HCT116 (cell line): ENCODE data around the gene PBX2.

ENCODE experiments used
- CEBPB ChIP-seq: IDR thresholded peaks from 2 replicates; pipeline ENCODE4 v1.6.1; 2012; ENCODE audit warnings: low read depth
- EZH2 ChIP-seq: fragments of 200-600 bp; sonication (generic); IDR thresholded peaks from 2 replicates; pipeline ENCODE4 v1.6.1; 2017; ENCODE audit warnings: antibody characterized with exemption, mixed run types
- EZH2phosphoT487 ChIP-seq: fragments of 200-600 bp; IDR thresholded peaks from 2 replicates; pipeline ENCODE4 v1.6.1; 2018; ENCODE audit warnings: antibody characterized with exemption, borderline replicate concordance
- JUND ChIP-seq: IDR thresholded peaks from 2 replicates; pipeline ENCODE4 v1.6.1; 2012
- POLR2A ChIP-seq: IDR thresholded peaks from 2 replicates; pipeline ENCODE4 v1.7.0; 2011; ENCODE audit warnings: borderline replicate concordance; ENCODE audit not compliant: insufficient read depth, insufficient read length; ENCODE audit errors: extremely low read depth
- POLR2AphosphoS5 ChIP-seq: IDR thresholded peaks from 2 replicates; pipeline ENCODE4 v1.6.1; 2011; ENCODE audit warnings: mild to moderate bottlenecking, low read depth, low read length, moderate library complexity
- TF ChIP-seq, protein P1 (sequence below), 3 experiments: fragments of 200-600 bp in 1 of 3; sonication (generic) in 1 of 3; IDR thresholded peaks in 2 of 3; conservative IDR thresholded peaks in 1 of 3; 2 replicates each; pipeline ENCODE4 v1.5.1; 2012 to 2017; ENCODE audit warnings: low read depth in 2 of 3, low read length in 2 of 3, antibody characterized with exemption in 1 of 3, borderline replicate concordance in 1 of 3, control low read depth in 1 of 3, mild to moderate bottlenecking in 1 of 3, mixed read lengths in 1 of 3, mixed run types in 1 of 3, moderate library complexity in 1 of 3; ENCODE audit not compliant: insufficient read depth in 1 of 3

DNA sequence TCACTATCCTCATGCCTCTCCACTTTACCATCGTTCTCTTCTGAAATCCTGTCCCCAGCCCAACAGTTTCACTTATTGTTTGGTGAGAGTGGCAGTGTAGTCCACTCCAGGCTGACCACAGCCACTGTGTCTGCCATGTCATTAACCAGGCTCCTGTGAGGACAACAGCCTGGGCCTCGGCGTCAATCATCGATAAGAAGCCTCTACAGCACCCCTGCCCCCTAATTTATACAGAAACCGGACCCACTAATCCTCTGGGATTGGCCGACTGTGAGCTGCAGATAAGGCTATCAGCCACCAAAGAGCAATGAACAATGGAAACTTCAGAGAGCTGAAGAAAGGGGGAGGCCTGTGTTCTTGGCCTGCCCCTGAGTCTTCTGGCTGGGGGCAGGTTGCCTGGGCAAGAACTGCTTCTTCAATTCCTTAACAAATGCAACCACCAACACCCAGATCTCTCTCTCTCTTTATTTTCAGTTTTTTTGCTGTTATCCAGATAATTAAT, 22.2 kb downstream of the PBX2 start:
- TF ChIP-seq JUND (no peak), POLR2A (no peak), CEBPB (no peak), POLR2AphosphoS5 (no peak), EZH2 (no peak), EZH2phosphoT487 (no peak)
- TF ChIP-seq, protein P1, sequence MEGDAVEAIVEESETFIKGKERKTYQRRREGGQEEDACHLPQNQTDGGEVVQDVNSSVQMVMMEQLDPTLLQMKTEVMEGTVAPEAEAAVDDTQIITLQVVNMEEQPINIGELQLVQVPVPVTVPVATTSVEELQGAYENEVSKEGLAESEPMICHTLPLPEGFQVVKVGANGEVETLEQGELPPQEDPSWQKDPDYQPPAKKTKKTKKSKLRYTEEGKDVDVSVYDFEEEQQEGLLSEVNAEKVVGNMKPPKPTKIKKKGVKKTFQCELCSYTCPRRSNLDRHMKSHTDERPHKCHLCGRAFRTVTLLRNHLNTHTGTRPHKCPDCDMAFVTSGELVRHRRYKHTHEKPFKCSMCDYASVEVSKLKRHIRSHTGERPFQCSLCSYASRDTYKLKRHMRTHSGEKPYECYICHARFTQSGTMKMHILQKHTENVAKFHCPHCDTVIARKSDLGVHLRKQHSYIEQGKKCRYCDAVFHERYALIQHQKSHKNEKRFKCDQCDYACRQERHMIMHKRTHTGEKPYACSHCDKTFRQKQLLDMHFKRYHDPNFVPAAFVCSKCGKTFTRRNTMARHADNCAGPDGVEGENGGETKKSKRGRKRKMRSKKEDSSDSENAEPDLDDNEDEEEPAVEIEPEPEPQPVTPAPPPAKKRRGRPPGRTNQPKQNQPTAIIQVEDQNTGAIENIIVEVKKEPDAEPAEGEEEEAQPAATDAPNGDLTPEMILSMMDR (IDR thresholded peaks at IDR 0.05 in 2 of 3, conservative IDR thresholded peaks at IDR 0.05 in 1 of 3; ENCODE audit: borderline replicate concordance in 1 of 3, insufficient read depth in 1 of 3, low read depth in 2 of 3, low read length in 2 of 3) = no peak
